ENCODE data around the gene DDX46.

DNA sequence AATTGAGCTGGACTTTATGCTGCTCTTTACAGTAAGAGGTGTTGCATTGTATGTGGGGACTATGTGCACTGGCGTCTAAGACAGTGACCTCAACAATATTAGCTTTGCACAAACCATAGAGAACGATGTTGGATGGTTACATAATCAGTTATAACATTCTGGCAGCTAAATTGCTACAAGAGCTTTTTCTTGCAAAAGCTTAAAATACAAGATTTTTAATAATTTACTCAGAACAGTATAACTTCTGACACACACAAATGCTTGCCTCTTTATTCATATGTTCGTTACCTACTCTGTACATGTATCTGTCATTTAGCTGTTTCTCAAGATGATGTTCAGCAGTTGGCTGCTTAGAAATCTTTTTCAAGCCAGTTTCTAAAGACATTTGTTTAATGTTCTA is 98.8 kb downstream of the DDX46 start:
- TF ChIP-seq, protein P1, sequence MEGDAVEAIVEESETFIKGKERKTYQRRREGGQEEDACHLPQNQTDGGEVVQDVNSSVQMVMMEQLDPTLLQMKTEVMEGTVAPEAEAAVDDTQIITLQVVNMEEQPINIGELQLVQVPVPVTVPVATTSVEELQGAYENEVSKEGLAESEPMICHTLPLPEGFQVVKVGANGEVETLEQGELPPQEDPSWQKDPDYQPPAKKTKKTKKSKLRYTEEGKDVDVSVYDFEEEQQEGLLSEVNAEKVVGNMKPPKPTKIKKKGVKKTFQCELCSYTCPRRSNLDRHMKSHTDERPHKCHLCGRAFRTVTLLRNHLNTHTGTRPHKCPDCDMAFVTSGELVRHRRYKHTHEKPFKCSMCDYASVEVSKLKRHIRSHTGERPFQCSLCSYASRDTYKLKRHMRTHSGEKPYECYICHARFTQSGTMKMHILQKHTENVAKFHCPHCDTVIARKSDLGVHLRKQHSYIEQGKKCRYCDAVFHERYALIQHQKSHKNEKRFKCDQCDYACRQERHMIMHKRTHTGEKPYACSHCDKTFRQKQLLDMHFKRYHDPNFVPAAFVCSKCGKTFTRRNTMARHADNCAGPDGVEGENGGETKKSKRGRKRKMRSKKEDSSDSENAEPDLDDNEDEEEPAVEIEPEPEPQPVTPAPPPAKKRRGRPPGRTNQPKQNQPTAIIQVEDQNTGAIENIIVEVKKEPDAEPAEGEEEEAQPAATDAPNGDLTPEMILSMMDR (IDR thresholded peaks at IDR 0.05) = no peak
- TF ChIP-seq POLR2A (IDR thresholded peaks at IDR 0.05) = no peak

Data from sigmoid colon (tissue), 3 donors.